GM23338 (cell line): ENCODE measurements around the gene KRT6A.
"Not testable (repeated sequence)": the region's sequence is repeated elsewhere in the genome, so short reads cannot be mapped to it uniquely, and the experiment has no call there.

Experiments used
- CREB1 ChIP-seq: fragments of 250-450 bp; sonication (Bioruptor Pico); IDR thresholded peaks from 2 replicates; pipeline ENCODE4 v1.5.0; 2020; ENCODE audit warnings: low read depth, mild to moderate bottlenecking, moderate library complexity
- ETS1 ChIP-seq: IDR thresholded peaks from 2 replicates; pipeline ENCODE4 v1.6.1; 2016; ENCODE audit warnings: antibody characterized with exemption
- EZH2 ChIP-seq: fragments of 200-600 bp; sonication (generic); IDR thresholded peaks from one replicate; pipeline ENCODE4 v1.8.0; 2017; ENCODE audit warnings: antibody characterized with exemption, mild to moderate bottlenecking, low read depth; ENCODE audit not compliant: unreplicated experiment
- EZH2phosphoT487 ChIP-seq: fragments of 200-600 bp; sonication (generic); IDR thresholded peaks from one replicate; pipeline ENCODE4 v1.8.1; 2018; ENCODE audit warnings: antibody characterized with exemption; ENCODE audit not compliant: unreplicated experiment
- JUNB ChIP-seq: IDR thresholded peaks from one replicate; pipeline ENCODE4 v1.6.1; 2016; ENCODE audit warnings: antibody characterized with exemption; ENCODE audit not compliant: unreplicated experiment
- NANOG ChIP-seq: IDR thresholded peaks from 2 replicates; pipeline ENCODE4 v1.6.1; 2016; ENCODE audit warnings: antibody characterized with exemption, borderline replicate concordance
- POLR2AphosphoS5 ChIP-seq: IDR thresholded peaks from 2 replicates; pipeline ENCODE4 v1.6.1; 2016; ENCODE audit warnings: antibody characterized with exemption, low read depth
- STAT1 ChIP-seq: IDR thresholded peaks from one replicate; pipeline ENCODE4 v1.6.1; 2016; ENCODE audit warnings: antibody characterized with exemption; ENCODE audit not compliant: unreplicated experiment
- ZNF114 ChIP-seq: fragments of 250-450 bp; sonication (Bioruptor Pico); IDR thresholded peaks from 2 replicates; pipeline ENCODE4 v1.5.0; 2020; ENCODE audit warnings: mild to moderate bottlenecking, moderate library complexity
- ZNF331 ChIP-seq: fragments of 250-450 bp; sonication (Bioruptor Pico); IDR thresholded peaks from 2 replicates; pipeline ENCODE4 v1.5.0; 2020; ENCODE audit warnings: low read depth, mild to moderate bottlenecking, moderate library complexity
- ZNF462 ChIP-seq: fragments of 250-450 bp; sonication (Bioruptor Pico); IDR thresholded peaks from 2 replicates; pipeline ENCODE4 v1.5.0; 2020; ENCODE audit warnings: mild to moderate bottlenecking, moderate library complexity
- TF ChIP-seq, protein P1 (sequence below), 2 experiments: fragments of 200-600 bp in 1 of 2; sonication (generic) in 1 of 2; conservative IDR thresholded peaks; 2 replicates each; pipeline versions ENCODE4 v1.5.1 to v1.6.1; 2016 to 2017; ENCODE audit warnings: antibody characterized with exemption in 2 of 2, low read depth in 2 of 2, mild to moderate bottlenecking in 2 of 2, moderate library complexity in 1 of 2
- TF ChIP-seq, protein P2 (sequence below): IDR thresholded peaks from one replicate; pipeline ENCODE4 v1.6.1; 2018; ENCODE audit warnings: antibody characterized with exemption; ENCODE audit not compliant: unreplicated experiment

GRCh38 chr12:52491495-52491894, 1.6 kb downstream of the KRT6A start:
- TF ChIP-seq, protein P1, sequence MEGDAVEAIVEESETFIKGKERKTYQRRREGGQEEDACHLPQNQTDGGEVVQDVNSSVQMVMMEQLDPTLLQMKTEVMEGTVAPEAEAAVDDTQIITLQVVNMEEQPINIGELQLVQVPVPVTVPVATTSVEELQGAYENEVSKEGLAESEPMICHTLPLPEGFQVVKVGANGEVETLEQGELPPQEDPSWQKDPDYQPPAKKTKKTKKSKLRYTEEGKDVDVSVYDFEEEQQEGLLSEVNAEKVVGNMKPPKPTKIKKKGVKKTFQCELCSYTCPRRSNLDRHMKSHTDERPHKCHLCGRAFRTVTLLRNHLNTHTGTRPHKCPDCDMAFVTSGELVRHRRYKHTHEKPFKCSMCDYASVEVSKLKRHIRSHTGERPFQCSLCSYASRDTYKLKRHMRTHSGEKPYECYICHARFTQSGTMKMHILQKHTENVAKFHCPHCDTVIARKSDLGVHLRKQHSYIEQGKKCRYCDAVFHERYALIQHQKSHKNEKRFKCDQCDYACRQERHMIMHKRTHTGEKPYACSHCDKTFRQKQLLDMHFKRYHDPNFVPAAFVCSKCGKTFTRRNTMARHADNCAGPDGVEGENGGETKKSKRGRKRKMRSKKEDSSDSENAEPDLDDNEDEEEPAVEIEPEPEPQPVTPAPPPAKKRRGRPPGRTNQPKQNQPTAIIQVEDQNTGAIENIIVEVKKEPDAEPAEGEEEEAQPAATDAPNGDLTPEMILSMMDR (conservative IDR thresholded peaks at IDR 0.05; ENCODE audit: low read depth in 2 of 2), result not testable (repeated sequence)
- not testable (repeated sequence) for TF ChIP-seq EZH2phosphoT487; EZH2; CREB1 (CRISPR knock-in tag); POLR2AphosphoS5; ZNF331 (CRISPR knock-in tag); ETS1; JUNB; STAT1; NANOG; ZNF462 (CRISPR knock-in tag); ZNF114
- TF ChIP-seq, protein P2, sequence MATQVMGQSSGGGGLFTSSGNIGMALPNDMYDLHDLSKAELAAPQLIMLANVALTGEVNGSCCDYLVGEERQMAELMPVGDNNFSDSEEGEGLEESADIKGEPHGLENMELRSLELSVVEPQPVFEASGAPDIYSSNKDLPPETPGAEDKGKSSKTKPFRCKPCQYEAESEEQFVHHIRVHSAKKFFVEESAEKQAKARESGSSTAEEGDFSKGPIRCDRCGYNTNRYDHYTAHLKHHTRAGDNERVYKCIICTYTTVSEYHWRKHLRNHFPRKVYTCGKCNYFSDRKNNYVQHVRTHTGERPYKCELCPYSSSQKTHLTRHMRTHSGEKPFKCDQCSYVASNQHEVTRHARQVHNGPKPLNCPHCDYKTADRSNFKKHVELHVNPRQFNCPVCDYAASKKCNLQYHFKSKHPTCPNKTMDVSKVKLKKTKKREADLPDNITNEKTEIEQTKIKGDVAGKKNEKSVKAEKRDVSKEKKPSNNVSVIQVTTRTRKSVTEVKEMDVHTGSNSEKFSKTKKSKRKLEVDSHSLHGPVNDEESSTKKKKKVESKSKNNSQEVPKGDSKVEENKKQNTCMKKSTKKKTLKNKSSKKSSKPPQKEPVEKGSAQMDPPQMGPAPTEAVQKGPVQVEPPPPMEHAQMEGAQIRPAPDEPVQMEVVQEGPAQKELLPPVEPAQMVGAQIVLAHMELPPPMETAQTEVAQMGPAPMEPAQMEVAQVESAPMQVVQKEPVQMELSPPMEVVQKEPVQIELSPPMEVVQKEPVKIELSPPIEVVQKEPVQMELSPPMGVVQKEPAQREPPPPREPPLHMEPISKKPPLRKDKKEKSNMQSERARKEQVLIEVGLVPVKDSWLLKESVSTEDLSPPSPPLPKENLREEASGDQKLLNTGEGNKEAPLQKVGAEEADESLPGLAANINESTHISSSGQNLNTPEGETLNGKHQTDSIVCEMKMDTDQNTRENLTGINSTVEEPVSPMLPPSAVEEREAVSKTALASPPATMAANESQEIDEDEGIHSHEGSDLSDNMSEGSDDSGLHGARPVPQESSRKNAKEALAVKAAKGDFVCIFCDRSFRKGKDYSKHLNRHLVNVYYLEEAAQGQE, result not testable (repeated sequence)
